ENCODE measurements around the gene HDAC4.
A peak's percentile ranks its signal among the peaks of the same experiment; 100 is the strongest.

The HDAC4 gene

DNA sequence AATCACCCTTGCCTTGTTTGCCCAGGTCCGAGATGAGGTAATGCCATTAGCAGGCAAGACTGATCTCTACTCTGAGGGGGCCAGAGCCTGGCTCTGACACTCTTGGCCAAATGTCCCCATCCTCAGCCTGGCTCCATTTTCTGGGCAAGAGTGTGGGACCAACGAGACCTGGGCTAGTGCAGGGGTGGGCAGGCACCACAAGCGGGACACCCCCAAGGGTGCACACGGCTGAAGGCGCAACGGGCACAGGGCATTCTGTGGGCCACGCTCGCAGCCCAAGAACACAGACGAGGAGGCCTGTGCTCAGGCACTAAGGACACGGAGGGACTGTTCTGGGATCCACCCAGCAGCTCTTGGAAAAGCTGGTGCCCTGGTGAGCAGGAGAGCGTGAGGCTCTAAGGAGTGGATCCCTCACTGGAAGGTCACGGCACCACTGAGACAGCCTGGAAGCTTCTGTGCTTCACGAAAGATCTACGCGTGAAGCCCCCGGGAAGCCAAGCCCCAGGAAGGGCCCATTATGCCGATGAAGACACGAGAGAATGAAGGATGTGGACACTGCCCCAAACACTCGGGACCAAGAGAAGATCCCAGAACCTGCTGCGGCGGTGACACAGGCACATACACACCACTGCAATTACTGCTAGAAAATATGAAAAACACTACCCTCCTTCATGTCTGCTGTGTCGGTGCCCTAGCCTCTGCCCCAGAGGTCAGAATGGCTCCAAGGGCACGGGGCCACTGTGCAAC, 138.2 kb downstream of the HDAC4 start:
- DNase-seq, result no peak

DNA sequence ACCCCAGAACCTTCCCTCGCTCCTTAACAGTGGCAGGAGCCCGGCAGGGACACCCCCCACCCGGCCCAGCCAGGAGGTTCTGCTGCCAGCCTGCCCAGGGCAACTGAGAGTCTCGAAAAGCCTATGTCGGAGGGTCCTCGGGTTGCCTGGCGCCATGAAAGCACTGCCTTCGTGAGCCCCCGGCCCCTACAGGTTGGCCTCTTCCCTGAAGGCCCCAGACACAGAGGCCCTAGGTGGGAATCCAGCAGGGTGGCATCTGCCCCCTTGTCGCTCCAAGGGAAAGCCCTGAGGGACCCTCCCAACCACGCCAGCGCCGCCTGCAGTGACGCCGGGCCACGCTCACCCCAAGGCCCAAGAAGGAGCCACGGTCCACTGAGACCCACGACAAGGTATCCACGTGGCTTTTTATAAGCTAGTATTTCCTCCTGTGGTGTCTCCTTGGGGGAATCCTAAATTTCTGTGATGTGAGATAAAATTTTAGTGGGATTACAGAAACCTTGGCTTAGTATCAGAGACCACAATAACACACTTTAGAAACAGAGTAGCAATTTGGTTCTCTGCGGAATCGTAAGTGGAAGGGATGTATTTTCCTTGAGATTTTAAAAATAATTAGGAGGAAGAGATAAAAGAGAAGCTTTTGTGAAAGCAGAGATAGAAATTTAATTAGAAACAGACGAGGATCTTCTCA, 138.9 kb downstream of the HDAC4 start:
- DNase-seq, result no peak

DNA sequence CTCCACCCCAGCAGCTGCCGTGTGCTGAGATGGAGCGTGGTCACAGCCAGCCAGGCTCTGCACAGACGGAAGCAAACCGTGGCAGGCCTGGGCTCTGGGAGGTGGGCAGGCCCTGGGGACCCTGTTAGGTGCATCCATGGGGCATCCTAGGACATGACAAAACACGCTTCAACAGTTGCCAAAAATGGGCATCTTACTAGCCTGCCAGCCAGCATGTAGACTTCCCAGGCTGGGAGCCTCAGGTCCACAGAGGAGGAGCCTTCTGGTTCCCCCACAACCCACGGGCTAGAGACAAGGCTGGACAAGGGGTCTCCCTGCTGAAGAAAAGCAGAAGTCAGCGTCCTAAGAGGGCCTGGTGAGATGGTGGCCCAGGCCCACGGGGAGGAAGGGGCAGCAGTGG, 139.5 kb downstream of the HDAC4 start:
- no peak for DNase-seq

- DNase-seq, result no peak
Observed at GRCh38 chr2:239260546-239261327, 140.1 kb downstream of the HDAC4 start.

- no peak for DNase-seq
Observed at GRCh38 chr2:239259603-239260298, 141.1 kb downstream of the HDAC4 start.

- no peak for DNase-seq
Observed at GRCh38 chr2:239259173-239259572, 141.6 kb downstream of the HDAC4 start.

GRCh38 chr2:239258248-239258647, 142.6 kb downstream of the HDAC4 start:
- no peak for DNase-seq

- DNase-seq, result peak; percentile 16
Observed at GRCh38 chr2:239257511-239257937, 143.3 kb downstream of the HDAC4 start.

GRCh38 chr2:239256350-239256743, 144.5 kb downstream of the HDAC4 start:
- DNase-seq, result no peak

- no peak for DNase-seq
Observed at GRCh38 chr2:239255628-239256349, 145.0 kb downstream of the HDAC4 start.

DNA sequence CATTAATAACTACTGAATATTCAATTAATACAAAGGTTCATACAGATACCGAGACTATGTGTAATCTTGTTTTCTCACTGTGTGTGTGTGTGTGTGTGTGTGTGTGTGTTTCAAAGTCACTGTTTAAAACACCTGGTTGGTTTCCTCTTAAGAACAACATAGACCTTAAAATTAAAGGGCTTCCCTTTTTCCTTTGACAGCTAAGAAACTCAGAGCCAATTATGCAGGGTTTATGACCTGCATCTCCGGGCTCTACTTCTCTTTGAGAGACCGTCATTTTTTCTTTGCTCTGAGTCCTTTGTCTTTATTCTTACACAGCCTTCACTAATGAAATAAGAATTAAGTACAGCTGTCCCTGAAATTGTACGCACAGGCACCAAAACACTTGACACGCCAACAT, 145.6 kb downstream of the HDAC4 start:
- DNase-seq, result no peak

DNA sequence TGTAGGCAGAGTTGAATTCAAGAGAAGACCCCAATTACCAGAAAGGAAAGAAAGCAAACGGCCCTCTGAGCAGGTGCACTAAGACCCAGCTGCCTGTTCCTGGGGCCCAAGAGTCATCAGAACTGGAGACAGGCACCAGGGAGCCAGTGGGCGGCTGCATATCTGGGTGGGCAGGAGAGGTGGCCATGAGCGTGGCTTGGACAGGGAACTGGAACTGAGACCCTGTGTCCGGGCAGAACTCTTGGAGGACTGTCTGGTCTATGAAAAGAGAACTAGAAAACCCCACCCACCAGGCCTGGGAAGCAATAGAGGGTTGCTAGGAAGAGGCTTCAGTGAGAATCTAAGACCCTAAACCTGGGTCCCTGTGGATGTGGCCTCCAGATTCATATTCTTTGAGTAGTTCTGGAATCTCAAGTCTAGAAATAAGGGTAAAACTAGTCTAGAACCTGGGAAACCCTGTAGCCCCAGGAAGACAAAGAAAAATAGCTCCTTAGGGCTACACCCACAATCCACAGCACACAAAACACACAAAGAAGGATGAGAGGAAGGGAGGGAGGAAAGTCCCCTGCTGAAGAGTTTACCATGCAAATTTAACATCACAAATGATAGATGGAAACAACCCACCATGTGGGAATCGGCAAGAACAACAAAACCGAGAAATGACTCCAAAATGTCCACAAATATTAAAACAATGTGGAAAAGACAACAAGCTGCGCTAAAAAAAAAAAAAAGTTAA, 147.0 kb downstream of the HDAC4 start:
- DNase-seq, result no peak

GRCh38 chr2:239253264-239253663, 147.6 kb downstream of the HDAC4 start:
- DNase-seq, result no peak

DNA sequence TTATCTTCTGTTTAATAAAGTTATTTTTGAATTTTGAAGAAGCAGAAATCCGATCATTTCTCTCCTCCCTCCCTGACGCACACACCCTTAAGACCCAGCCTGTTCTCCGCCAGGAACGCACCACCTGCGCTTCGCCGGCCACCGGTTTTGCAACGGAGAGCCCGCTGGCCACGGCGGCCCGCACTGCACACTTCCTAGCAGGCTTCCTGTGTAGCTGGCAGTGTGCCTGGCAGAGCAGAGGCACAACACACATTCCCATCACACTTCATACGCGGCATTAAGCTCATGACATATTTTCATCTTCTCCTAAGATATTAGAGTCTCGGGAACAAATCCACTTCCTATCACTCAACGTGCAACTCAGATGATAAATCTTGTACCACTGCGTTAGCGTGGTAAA, 148.0 kb downstream of the HDAC4 start:
- DNase-seq, result no peak

- no peak for DNase-seq
Observed at GRCh38 chr2:239252393-239252792, 148.4 kb downstream of the HDAC4 start.

DNA sequence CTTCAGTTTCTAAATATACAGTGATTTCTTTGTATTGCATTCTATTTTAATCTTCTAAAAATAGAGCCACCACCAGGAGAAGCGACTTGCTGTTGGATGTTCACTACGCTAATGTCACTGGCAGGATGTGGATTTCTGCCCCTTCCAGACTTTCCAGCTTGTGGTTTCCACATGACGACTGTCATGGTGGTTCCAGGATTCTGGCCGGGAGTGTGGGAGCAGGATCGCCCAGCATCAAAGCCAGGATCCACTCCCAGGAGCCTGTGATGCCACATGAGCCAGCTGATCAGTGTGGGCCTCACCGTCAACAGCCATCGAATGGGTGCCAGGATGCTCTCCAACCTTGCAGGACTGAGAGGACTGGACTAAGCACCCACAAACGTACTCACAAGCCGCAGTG, 148.8 kb downstream of the HDAC4 start:
- DNase-seq, result no peak

DNA sequence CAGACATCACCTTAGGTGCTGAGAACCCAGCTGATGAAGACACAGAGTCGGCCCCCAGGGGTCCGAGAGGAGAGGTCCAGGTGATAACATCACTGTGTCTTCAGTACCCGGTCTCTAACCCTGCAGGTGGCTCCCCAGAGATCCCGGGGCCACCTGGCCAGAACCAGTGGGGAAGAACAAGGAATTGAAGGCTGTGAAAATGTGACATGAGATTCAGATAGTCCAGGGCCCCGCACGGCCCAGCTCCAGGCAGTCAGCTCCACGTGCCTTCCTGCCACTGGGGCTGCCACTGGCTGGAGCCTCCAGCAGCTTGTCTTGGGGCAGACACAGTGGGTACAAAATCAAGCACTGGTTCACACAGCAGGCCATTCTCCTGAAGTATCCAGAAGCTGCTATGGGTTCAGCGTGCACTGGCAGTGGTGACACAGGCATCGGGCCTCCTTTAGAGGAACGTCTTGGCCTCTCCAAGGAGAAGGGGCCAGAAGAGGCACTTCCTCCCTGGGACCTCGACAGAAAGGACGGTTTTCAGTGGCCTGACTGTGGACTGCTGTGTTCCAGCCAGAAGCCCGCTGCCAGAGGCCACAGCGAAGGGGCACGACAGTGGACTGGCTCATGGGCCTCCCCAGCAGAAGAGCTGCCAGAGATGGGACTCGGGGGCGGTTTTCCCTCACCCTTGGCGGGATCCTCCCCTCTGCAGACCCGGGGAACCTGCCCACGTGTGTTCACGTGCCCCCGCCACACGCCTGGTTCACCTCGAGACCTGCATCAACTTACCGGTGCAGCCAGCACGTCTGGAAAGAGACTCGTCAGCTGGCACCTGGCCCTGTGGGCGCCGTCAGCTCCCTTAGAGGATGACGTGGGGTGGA, 150.4 kb downstream of the HDAC4 start:
- DNase-seq, result no peak

GRCh38 chr2:239249776-239250175, 151.0 kb downstream of the HDAC4 start:
- no peak for DNase-seq

GRCh38 chr2:239249048-239249447, 151.8 kb downstream of the HDAC4 start:
- DNase-seq, result no peak

DNA sequence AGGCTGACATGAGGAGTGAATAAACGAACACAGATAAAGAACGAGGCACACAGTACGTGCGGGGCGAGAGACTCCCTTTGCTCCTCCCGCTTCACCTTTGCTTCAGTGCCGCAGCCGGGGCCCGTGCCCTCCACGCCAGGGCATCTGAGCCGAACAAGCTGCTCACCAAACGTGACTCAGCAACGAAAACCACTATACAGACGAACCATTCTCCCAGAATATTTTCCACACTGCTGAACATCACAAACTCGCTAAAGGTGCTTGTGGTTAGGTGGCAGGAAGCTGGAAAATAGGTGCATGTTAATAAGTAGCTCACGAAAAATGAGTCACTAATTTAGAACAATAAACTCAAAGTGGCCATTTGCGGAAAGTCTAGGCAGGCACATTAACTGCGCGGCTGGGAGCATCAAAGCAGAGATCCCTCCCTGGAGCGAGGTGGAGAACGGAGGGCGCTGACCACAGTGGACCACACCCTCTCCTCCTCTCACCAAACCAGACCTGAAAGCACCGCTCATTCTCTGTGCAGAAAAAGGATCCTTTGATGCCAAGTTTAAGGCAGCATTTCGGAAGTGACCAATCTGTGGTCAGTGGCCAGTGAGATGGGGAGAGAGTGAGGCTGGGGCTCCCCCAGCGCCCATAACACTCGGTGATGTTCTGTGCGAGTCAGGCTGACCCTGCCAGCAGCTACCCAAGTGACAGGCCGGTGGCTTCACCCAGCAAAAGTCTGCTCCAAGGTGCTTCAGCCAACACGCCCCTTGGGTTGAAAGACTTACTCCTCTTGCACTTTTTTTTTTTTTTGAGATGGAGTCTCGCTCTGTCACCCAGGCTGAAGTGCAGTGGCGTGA, 153.2 kb downstream of the HDAC4 start:
- DNase-seq, result no peak

All from NCI-H1436 treated with DMSO at 0.1 percent for 48 hours (cell line).